K562 (cell line): ENCODE data around the gene ART1.

Experiments
- ATF6 ChIP-seq: sonication (generic); formaldehyde crosslinking; IDR thresholded peaks from 2 replicates; pipeline ENCODE4 v1.4.0; 2020; ENCODE audit warnings: mild to moderate bottlenecking, missing genetic modification reagents
- CCNT2 ChIP-seq: IDR thresholded peaks from 2 replicates; pipeline ENCODE4 v1.6.1; 2011; ENCODE audit warnings: borderline replicate concordance, low read depth, mild to moderate bottlenecking, moderate library complexity, mixed read lengths, low read length; ENCODE audit not compliant: insufficient read length; ENCODE audit errors: extremely low read depth
- CTCF ChIP-seq, 3 experiments: IDR thresholded peaks in 2 of 3; conservative IDR thresholded peaks in 1 of 3; 2 replicates each; pipeline ENCODE4 v1.5.1; 2011 to 2012; ENCODE audit warnings: low read length in 3 of 3, mild to moderate bottlenecking in 3 of 3, control low read depth in 2 of 3, improper control_type of control experiment in 1 of 3, inconsistent platforms in 1 of 3, low read depth in 1 of 3, mixed read lengths in 1 of 3, moderate library complexity in 1 of 3; ENCODE audit not compliant: insufficient read depth in 2 of 3
- ESRRA ChIP-seq: fragments of 450-650 bp; IDR thresholded peaks from 2 replicates; pipeline ENCODE4 v1.6.1; 2014; ENCODE audit warnings: low read depth, mild to moderate bottlenecking, moderate library complexity, borderline replicate concordance
- FOSL1 ChIP-seq: fragments of 200-800 bp; sonication (Bioruptor generic); conservative IDR thresholded peaks from 2 replicates; pipeline ENCODE4 v1.6.1; 2016; ENCODE audit warnings: missing genetic modification characterization, missing compliant biosample characterization
- FOXM1 ChIP-seq, 2 experiments: fragments of 450-650 bp in 1 of 2; sonication (generic) in 1 of 2; formaldehyde crosslinking in 1 of 2; IDR thresholded peaks; 2 replicates each; pipeline versions ENCODE4 v1.6.1 to v1.9.0; 2017 to 2022; ENCODE audit warnings: low read depth in 2 of 2, mild to moderate bottlenecking in 2 of 2, missing genetic modification reagents in 1 of 2, moderate library complexity in 1 of 2
- MGA ChIP-seq: fragments of 450-650 bp; IDR thresholded peaks from 2 replicates; pipeline ENCODE4 v1.6.1; 2016; ENCODE audit warnings: mild to moderate bottlenecking, moderate library complexity
- NFXL1 ChIP-seq: fragments of 450-650 bp; formaldehyde crosslinking; IDR thresholded peaks from 2 replicates; pipeline ENCODE4 v1.4.0; 2021; ENCODE audit warnings: mild to moderate bottlenecking
- POLR2AphosphoS5 ChIP-seq: IDR thresholded peaks from 2 replicates; pipeline ENCODE4 v1.6.1; 2011; ENCODE audit warnings: mild to moderate bottlenecking, low read depth, low read length, moderate library complexity; ENCODE audit not compliant: control insufficient read depth, insufficient read depth
- PURB ChIP-seq: sonication (generic); formaldehyde crosslinking; IDR thresholded peaks from 2 replicates; pipeline ENCODE4 v1.9.0; 2021; ENCODE audit warnings: low read depth, mild to moderate bottlenecking, missing genetic modification reagents
- RBM25 ChIP-seq: fragments of 200-400 bp; formaldehyde crosslinking; IDR thresholded peaks from 2 replicates; pipeline ENCODE4 v1.6.1; 2018; ENCODE audit warnings: low read length, low read depth, moderate library complexity; ENCODE audit not compliant: severe bottlenecking
- RNF2 ChIP-seq: sonication (generic); IDR thresholded peaks from 2 replicates; pipeline ENCODE4 v1.6.1; 2016
- XRCC4 ChIP-seq: IDR thresholded peaks from one replicate; pipeline ENCODE4 v1.6.1; 2011; ENCODE audit not compliant: insufficient read depth, insufficient read length; ENCODE audit errors: extremely low read depth
- ZNF133 ChIP-seq: fragments of 250-450 bp; sonication (Bioruptor Pico); IDR thresholded peaks from 2 replicates; pipeline ENCODE4 v1.4.0; 2020; ENCODE audit warnings: mild to moderate bottlenecking

GRCh38 chr11:3626250-3626960 is 18.5 kb upstream of the ART1 start:
- TF ChIP-seq NFXL1 (CRISPR knock-in tag) (no peak), MGA (no peak), XRCC4 (no peak), CTCF (IDR thresholded peaks at IDR 0.05 in 2 of 3, conservative IDR thresholded peaks at IDR 0.05 in 1 of 3; ENCODE audit: insufficient read depth in 2 of 3, low read depth in 1 of 3, low read length in 3 of 3) (peak; percentile 39 to 60 (median 45); a peak in 4 of 6 replicates), CCNT2 (no peak), FOSL1 (no peak), PURB (CRISPR knock-in tag) (no peak), ESRRA (no peak), ATF6 (CRISPR knock-in tag) (no peak), ZNF133 (CRISPR knock-in tag) (no peak), RBM25 (no peak), POLR2AphosphoS5 (no peak), RNF2 (no peak), FOXM1 (IDR thresholded peaks at IDR 0.05; ENCODE audit: low read depth) (no peak), FOXM1 (CRISPR knock-in tag; IDR thresholded peaks at IDR 0.05; ENCODE audit: low read depth) (no peak)
